H1 (cell line): ENCODE results near the gene BRIP1. TPM values are rescaled to one million over a fixed set of nuclear protein-coding genes. Genes with fewer than 3 reads are reported as not detected.

Source experiments
- CTCF ChIA-PET: fragments of 300-600 bp; sonication (Branson Sonifier 250); formaldehyde crosslinking; loops from one replicate; lab custom pipeline; 2021; ENCODE audit not compliant: partially characterized antibody; lab: Charles Lee
- POLR2A ChIA-PET: fragments of 300-600 bp; sonication (Branson Sonifier 250); formaldehyde crosslinking; loops from one replicate; lab custom pipeline; 2021; ENCODE audit warnings: inconsistent platforms; ENCODE audit not compliant: partially characterized antibody; lab: Charles Lee
- DNase-seq, 2 experiments: peaks; one replicate each; pipeline versions ENCODE4 v3.0.0 to v3.0.0-alpha.2; 2010 to 2022; ENCODE audit warnings: low spot score in 2 of 2, low read depth in 1 of 2, mixed read lengths in 1 of 2
- FAIRE-seq: peaks from 2 replicates; lab custom pipeline; 2011; peaks lifted over from hg19 to GRCh38; lab: Jason Lieb, UNC
- H2AFZ ChIP-seq: 2 replicates; pipeline ENCODE4 v1.8.1; 2012; ENCODE audit warnings: low read length, inconsistent platforms
- H2AK5ac ChIP-seq: 2 replicates; pipeline ENCODE4 v1.6.1; 2013; ENCODE audit warnings: low read depth, low read length
- H2BK120ac ChIP-seq: replicated peaks from 2 replicates; pipeline ENCODE3; 2013; ENCODE audit warnings: low read depth, low read length, inconsistent platforms
- H2BK12ac ChIP-seq: 2 replicates; pipeline ENCODE4 v1.6.1; 2013; ENCODE audit warnings: low read depth, low read length
- H2BK15ac ChIP-seq: 2 replicates; pipeline ENCODE4 v1.6.1; 2013; ENCODE audit warnings: low read length
- H2BK20ac ChIP-seq: 2 replicates; pipeline ENCODE4 v1.6.1; 2013; ENCODE audit warnings: low read length
- H2BK5ac ChIP-seq: 2 replicates; pipeline ENCODE4 v1.6.1; 2013; ENCODE audit warnings: low read depth, low read length
- H3K14ac ChIP-seq: 2 replicates; pipeline ENCODE4 v1.6.1; 2013; ENCODE audit warnings: inconsistent platforms; ENCODE audit not compliant: insufficient read length
- H3K18ac ChIP-seq: 2 replicates; pipeline ENCODE4 v1.6.1; 2013; ENCODE audit warnings: low read length; ENCODE audit errors: extremely low read depth
- H3K23ac ChIP-seq: 2 replicates; pipeline ENCODE4 v1.6.1; 2013; ENCODE audit warnings: inconsistent platforms; ENCODE audit not compliant: insufficient read length
- H3K23me2 ChIP-seq: 2 replicates; pipeline ENCODE4 v1.6.1; 2013; ENCODE audit warnings: low read depth, low read length
- H3K27ac ChIP-seq: 2 replicates; pipeline ENCODE4 v1.6.1; 2011; ENCODE audit warnings: low read depth, low read length, inconsistent platforms
- H3K27me3 ChIP-seq, 4 experiments: replicated peaks in 1 of 4; 1 replicate in 1 of 4; 2 replicates in 3 of 4; pipeline versions ENCODE4 v1.6.1 to v1.8.1; 2011 to 2013; ENCODE audit warnings: low read length in 3 of 4, mild to moderate bottlenecking in 3 of 4, inconsistent platforms in 2 of 4, mixed read lengths in 2 of 4, moderate library complexity in 1 of 4; ENCODE audit not compliant: control insufficient read depth in 3 of 4, insufficient read depth in 3 of 4; ENCODE audit errors: extremely low read depth in 1 of 4
- H3K36me3 ChIP-seq, 4 experiments: 2 replicates each; pipeline versions ENCODE4 v1.6.1 to v1.8.1; 2011 to 2013; ENCODE audit warnings: mild to moderate bottlenecking in 4 of 4, low read length in 3 of 4, moderate library complexity in 2 of 4, control low read depth in 1 of 4, inconsistent platforms in 1 of 4; ENCODE audit not compliant: insufficient read depth in 4 of 4, control insufficient read depth in 2 of 4
- H3K4ac ChIP-seq: replicated peaks from 2 replicates; pipeline ENCODE3; 2013; ENCODE audit warnings: low read length, low read depth, mixed read lengths, inconsistent platforms; ENCODE audit not compliant: insufficient read length
- H3K4me1 ChIP-seq, 4 experiments: replicated peaks in 1 of 4; 1 replicate in 1 of 4; 2 replicates in 3 of 4; pipeline versions ENCODE4 v1.6.1 to v1.8.1; 2011 to 2013; ENCODE audit warnings: low read length in 3 of 4, inconsistent platforms in 2 of 4, mixed read lengths in 1 of 4; ENCODE audit not compliant: insufficient read depth in 4 of 4, control insufficient read depth in 3 of 4
- H3K4me2 ChIP-seq, 2 experiments: 2 replicates each; pipeline versions ENCODE4 v1.6.1 to v1.8.1; 2011 to 2013; ENCODE audit warnings: low read depth in 2 of 2, low read length in 2 of 2, control low read depth in 1 of 2, inconsistent platforms in 1 of 2, mild to moderate bottlenecking in 1 of 2; ENCODE audit not compliant: insufficient read depth in 1 of 2
- H3K4me3 ChIP-seq, 4 experiments: fragments of 200-600, 300-600 bp in 1 of 4; sonication (generic), shearing (Covaris generic), sonication (Bioruptor Twin) in 1 of 4; 2 replicates each; pipeline versions ENCODE4 v1.5.1 to v1.8.1; 2011 to 2016; ENCODE audit warnings: low read length in 4 of 4, low read depth in 3 of 4, control low read depth in 2 of 4, inconsistent platforms in 2 of 4, mild to moderate bottlenecking in 2 of 4, mixed read lengths in 1 of 4, moderate library complexity in 1 of 4; ENCODE audit not compliant: insufficient read depth in 2 of 4; ENCODE audit errors: extremely low read depth in 1 of 4
- H3K56ac ChIP-seq: replicated peaks from 2 replicates; pipeline ENCODE3; 2013; ENCODE audit warnings: low read depth, mild to moderate bottlenecking, mixed read lengths, low read length, inconsistent platforms; ENCODE audit not compliant: insufficient read length
- H3K79me1 ChIP-seq: 2 replicates; pipeline ENCODE4 v1.6.1; 2013; ENCODE audit warnings: low read depth, low read length, control low read depth
- H3K79me2 ChIP-seq, 2 experiments: 2 replicates each; pipeline versions ENCODE4 v1.6.1 to v1.8.1; 2012 to 2013; ENCODE audit warnings: low read length in 2 of 2, mild to moderate bottlenecking in 2 of 2, inconsistent platforms in 1 of 2; ENCODE audit not compliant: insufficient read depth in 2 of 2, control insufficient read depth in 1 of 2
- H3K9ac ChIP-seq, 4 experiments: replicated peaks in 1 of 4; 1 replicate in 1 of 4; 2 replicates in 3 of 4; pipeline versions ENCODE4 v1.6.1 to v1.8.1; 2011 to 2013; ENCODE audit warnings: low read depth in 3 of 4, low read length in 3 of 4, control low read depth in 2 of 4, mild to moderate bottlenecking in 2 of 4, moderate library complexity in 2 of 4, inconsistent platforms in 1 of 4; ENCODE audit errors: extremely low read depth in 1 of 4
- H3K9me3 ChIP-seq, 2 experiments: 2 replicates each; pipeline versions ENCODE4 v1.6.1 to v1.8.1; 2012 to 2013; ENCODE audit warnings: mild to moderate bottlenecking in 2 of 2, moderate library complexity in 2 of 2, control low read depth in 1 of 2, inconsistent platforms in 1 of 2, low read depth in 1 of 2, low read length in 1 of 2, mixed read lengths in 1 of 2; ENCODE audit not compliant: insufficient read depth in 2 of 2
- H4K20me1 ChIP-seq, 2 experiments: replicated peaks in 1 of 2; 2 replicates each; pipeline versions ENCODE3 to v1.8.1; 2011 to 2013; ENCODE audit warnings: inconsistent platforms in 2 of 2, low read length in 2 of 2, mild to moderate bottlenecking in 1 of 2; ENCODE audit not compliant: insufficient read depth in 2 of 2, control insufficient read depth in 1 of 2
- H4K5ac ChIP-seq: 2 replicates; pipeline ENCODE4 v1.6.1; 2013; ENCODE audit warnings: low read length, low read depth, mixed read lengths, inconsistent platforms; ENCODE audit not compliant: insufficient read length
- H4K8ac ChIP-seq: 2 replicates; pipeline ENCODE4 v1.8.0; 2013; ENCODE audit warnings: mild to moderate bottlenecking, moderate library complexity, low read length, inconsistent platforms; ENCODE audit not compliant: insufficient read depth; ENCODE audit errors: extremely low read depth
- H4K91ac ChIP-seq: replicated peaks from 2 replicates; pipeline ENCODE3; 2013; ENCODE audit warnings: low read length, mixed read lengths, inconsistent platforms; ENCODE audit not compliant: insufficient read length
- NRF1 ChIP-seq: IDR thresholded peaks from 2 replicates; pipeline ENCODE4 v1.6.1; 2011; ENCODE audit warnings: mild to moderate bottlenecking, low read depth, low read length, improper control_type of control experiment
- POLR2AphosphoS5 ChIP-seq: IDR thresholded peaks from 2 replicates; pipeline ENCODE4 v1.6.1; 2011; ENCODE audit warnings: low read depth, low read length
- SRF ChIP-seq: IDR thresholded peaks from 2 replicates; pipeline ENCODE4 v1.6.1; 2011; ENCODE audit warnings: mild to moderate bottlenecking, low read depth, low read length, moderate library complexity
- WGBS, 2 experiments: shearing (Covaris generic) in 1 of 2; methylation state at CpG; one replicate each; pipeline versions ENCODE4 v1.1.6 to v1.1.7; 2013 to 2015; ENCODE audit warnings: low lambda C conversion rate in 2 of 2, mixed read lengths in 2 of 2, inconsistent platforms in 1 of 2, low coverage in 1 of 2, missing lambda C conversion rate in 1 of 2; ENCODE audit not compliant: insufficient replicate concordance in 2 of 2, insufficient coverage in 1 of 2, insufficient read length in 1 of 2; ENCODE audit errors: extremely low coverage in 1 of 2, missing lambda C conversion rate in 1 of 2; 5-methylcytosine and 5-hydroxymethylcytosine counted together
- polyA plus RNA-seq, 7 experiments: library from polyadenylated mRNA; depleted of rRNA in 3 of 7; stranded (reverse) in 5 of 7; unstranded in 2 of 7; fragments of >200 nt in 5 of 7; fragments of 200-250 nt in 2 of 7; gene quantifications; 1 replicate in 5 of 7; 2 replicates in 1 of 7; 4 replicates in 1 of 7; pipeline versions ENCODE4 v1.2.1 to v1.2.3, GENCODE V29; 2011 to 2013; ENCODE audit warnings: missing spikeins in 2 of 7, mixed read lengths in 2 of 7
- total RNA-seq: library from RNA; stranded (reverse); fragmentation: NEBNext Ultra II Directional; extraction: Animal tissue kit (Norgen Biotek cat#: 25700); gene quantifications from 2 replicates; pipeline ENCODE4 v1.2.1, GENCODE V29; 2021

The BRIP1 gene
- total and polyA plus RNA-seq, 2 of the 8 experiments (the other 6 are each of a cell fraction or from before 2014, with no cell fraction given) = 5.8 to 19.2 TPM

GRCh38 chr17:61662186-61662585 lies 201.1 kb downstream of the BRIP1 start:
- no peak overlapping the region for H2BK12ac ChIP-seq
- H3K56ac ChIP-seq = no peak overlapping the region
- H2BK5ac ChIP-seq = no peak overlapping the region
- H3K79me1 ChIP-seq = no peaks in the 10 kb centered on the region
- H3K79me2 ChIP-seq = no peaks in the 10 kb centered on the region
- FAIRE-seq (no peak), DNase-seq (no peak)
- no peak overlapping the region for H2BK120ac ChIP-seq
- CTCF ChIA-PET = no interaction called here
- 83% methylated on average over 5 of the region's 5 CpGs; no CpG with 5 or more reads in 1 of the 2 experiments for WGBS, 2 experiments
- POLR2A ChIA-PET = no interaction called here
- H3K9ac ChIP-seq = no peak overlapping the region
- H3K23me2 ChIP-seq = no peaks in the 10 kb centered on the region
- no peak overlapping the region for H2AK5ac ChIP-seq
- no peak overlapping the region for H3K4me3 ChIP-seq
- H4K5ac ChIP-seq = no peak overlapping the region
- H2BK20ac ChIP-seq = no peak overlapping the region
- no peaks in the 10 kb centered on the region for H3K9me3 ChIP-seq
- H3K4me1 ChIP-seq = no peaks in the 10 kb centered on the region
- H3K27me3 ChIP-seq = no peaks in the 10 kb centered on the region
- H3K4ac ChIP-seq = no peak overlapping the region
- no peaks in the 10 kb centered on the region for H3K36me3 ChIP-seq
- H3K27ac ChIP-seq = no peak overlapping the region
- no peak overlapping the region for H3K18ac ChIP-seq
- H4K91ac ChIP-seq = no peak overlapping the region
- TF ChIP-seq SRF (no peak), NRF1 (no peak), POLR2AphosphoS5 (no peak)
- no peak overlapping the region for H2BK15ac ChIP-seq
- H4K20me1 ChIP-seq = no peaks in the 10 kb centered on the region
- H3K4me2 ChIP-seq = no peak overlapping the region
- no peak overlapping the region for H3K23ac ChIP-seq
- no peak overlapping the region for H4K8ac ChIP-seq
- H2AFZ ChIP-seq = no peak overlapping the region
- no peak overlapping the region for H3K14ac ChIP-seq
